HG02970 (cell line): ENCODE data around the gene LRRTM1.

Experiments
- ATAC-seq: cut with Tn5 transposase; IDR thresholded peaks from one replicate; pipeline ENCODE4 v1.9.1; 2021; ENCODE audit warnings: mild to moderate bottlenecking, moderate library complexity, moderate number of reproducible peaks; ENCODE audit not compliant: unreplicated experiment, low FRiP score

Gene LRRTM1

DNA sequence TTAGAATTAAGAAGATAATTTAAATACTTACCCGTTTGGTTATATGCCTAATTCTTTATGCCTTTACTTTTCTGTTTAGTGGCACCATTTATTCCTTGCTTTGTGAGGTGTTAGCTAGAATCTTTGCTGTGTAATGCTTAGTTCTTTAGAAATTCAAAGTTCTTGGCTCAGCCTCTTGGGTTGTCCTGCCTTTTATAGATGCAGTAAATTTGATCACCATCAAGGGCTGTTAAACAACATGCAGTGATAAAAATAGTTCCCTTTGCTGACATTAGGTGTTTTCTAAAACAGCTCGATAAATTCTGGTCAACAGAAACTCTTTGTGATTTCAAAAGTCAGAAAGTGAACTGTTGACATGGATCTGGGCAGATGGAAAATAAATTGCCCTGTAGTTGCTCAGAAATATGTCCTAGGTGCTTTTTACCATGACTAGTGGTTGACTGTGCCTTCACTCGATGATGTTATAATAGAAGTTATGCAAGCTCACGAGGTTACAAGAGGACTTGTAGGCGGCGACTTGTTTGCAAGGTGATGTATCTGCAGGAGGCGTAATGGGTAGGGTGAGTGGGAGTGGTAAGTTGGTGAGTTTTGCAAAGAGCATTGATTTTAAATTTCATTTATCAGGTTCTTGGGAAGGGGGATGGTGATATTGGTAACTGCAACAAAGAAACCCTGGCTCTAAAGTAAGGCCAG lies 52.1 kb downstream of the LRRTM1 start:
- ATAC-seq = no peak
